Epithelial cell of proximal tubule (primary cell): ENCODE results near the gene AXIN1. TPM values are rescaled to one million over a fixed set of nuclear protein-coding genes. Genes with fewer than 3 reads are reported as not detected.

Experiments used
- DNase-seq: peaks from one replicate; pipeline ENCODE4 v3.0.0-alpha.2; 2011; ENCODE audit warnings: low read depth
- H3K4me3 ChIP-seq: 2 replicates; pipeline ENCODE4 v1.5.1; 2011; ENCODE audit warnings: low read depth, mild to moderate bottlenecking, low read length
- total RNA-seq: library from RNA; depleted of rRNA; stranded (reverse); fragments of >200 nt; gene quantifications from 2 replicates; pipeline ENCODE4 v1.2.3, GENCODE V29; 2015
- TF ChIP-seq, protein P1 (sequence below): conservative IDR thresholded peaks from 2 replicates; pipeline ENCODE4 v1.5.1; 2012; ENCODE audit warnings: low read depth, mild to moderate bottlenecking, low read length

AXIN1 gene
- total RNA-seq, 1 donor from 2014 or later = 36.0 TPM

DNA sequence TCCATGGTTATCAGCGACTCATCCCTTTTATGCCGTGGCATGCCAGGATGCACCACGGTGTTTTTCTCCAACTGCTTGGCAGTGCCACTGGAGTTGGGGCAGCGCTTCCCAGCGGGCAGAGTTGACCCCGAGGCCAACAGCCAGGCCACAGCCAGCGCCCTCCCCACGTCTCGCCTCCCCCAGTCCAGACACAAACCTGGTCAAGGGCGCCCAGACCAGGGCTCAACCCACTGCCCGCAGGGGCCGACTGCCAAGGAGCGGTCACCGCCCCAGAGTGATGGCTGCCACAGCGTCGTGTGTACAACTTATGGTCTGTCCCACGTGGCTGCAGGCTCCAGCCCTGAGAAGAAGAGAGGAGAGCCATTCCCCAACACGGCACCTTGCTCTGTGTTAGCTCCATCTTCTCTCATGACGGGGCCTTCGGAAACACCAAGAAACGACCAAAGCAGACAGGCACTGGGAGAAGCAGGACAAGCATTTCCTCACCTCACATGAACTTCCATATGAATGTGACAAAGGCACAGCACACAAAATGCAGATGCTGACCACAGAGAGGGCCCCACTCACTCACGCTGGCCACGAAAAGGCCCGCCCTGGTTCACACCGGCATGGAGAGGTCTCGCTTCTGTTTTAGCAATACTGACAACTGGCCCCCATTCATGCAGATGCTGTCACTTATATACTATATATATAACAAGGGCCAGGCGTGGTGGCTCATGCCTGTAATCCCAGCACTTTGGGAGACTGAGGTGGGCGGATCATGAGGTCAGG, 27.0 kb downstream of the AXIN1 start:
- no peak overlapping the region for H3K4me3 ChIP-seq
- TF ChIP-seq, protein P1, sequence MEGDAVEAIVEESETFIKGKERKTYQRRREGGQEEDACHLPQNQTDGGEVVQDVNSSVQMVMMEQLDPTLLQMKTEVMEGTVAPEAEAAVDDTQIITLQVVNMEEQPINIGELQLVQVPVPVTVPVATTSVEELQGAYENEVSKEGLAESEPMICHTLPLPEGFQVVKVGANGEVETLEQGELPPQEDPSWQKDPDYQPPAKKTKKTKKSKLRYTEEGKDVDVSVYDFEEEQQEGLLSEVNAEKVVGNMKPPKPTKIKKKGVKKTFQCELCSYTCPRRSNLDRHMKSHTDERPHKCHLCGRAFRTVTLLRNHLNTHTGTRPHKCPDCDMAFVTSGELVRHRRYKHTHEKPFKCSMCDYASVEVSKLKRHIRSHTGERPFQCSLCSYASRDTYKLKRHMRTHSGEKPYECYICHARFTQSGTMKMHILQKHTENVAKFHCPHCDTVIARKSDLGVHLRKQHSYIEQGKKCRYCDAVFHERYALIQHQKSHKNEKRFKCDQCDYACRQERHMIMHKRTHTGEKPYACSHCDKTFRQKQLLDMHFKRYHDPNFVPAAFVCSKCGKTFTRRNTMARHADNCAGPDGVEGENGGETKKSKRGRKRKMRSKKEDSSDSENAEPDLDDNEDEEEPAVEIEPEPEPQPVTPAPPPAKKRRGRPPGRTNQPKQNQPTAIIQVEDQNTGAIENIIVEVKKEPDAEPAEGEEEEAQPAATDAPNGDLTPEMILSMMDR = no peak

DNA sequence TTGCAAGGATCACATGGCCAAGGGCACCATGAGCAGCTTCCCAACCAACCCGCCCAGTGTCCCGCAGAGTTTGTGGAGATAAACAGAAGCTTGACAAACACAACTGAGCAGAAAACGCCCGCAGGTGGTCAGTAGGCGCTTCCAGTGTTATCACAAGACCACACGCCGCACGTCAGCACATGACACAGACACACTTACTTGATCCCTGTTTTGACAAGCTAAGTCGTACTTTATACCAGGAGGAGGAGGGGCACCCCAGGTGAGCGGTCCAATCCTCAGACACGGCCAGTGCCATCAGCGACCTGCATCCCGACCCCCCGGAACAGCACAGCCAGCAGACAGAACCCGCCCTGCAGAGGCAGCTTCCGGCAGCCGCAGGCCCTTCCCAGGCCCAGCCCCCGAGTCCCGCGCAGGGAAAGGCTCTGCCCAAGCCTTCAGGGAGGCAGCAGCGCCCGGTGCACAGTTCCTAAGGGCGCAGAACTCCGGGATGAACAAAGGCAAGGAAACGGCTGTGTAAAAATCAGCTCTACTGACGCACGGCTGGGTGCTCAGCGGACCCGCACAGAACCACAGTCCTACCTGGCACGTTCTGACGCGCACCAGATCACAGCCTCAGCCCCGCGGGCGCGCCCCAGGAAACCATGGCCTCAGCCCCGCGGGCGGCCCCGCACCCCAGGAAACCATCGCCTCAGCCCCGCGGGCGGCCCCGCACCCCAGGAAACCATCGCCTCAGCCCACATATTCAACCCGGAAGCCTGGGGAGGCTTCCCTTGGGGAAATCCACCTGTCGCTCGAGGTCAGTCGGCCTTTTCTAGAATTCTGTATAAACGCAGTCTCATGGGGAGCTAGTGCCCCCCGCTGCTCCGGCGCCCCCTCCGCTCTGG, 27.8 kb downstream of the AXIN1 start:
- H3K4me3 ChIP-seq = no peak overlapping the region
- TF ChIP-seq, protein P1 = no peak
- DNase-seq = no peak

More for the DNA sequence above, 27.0 kb downstream of the AXIN1 start:
- DNase-seq = no peak

DNA sequence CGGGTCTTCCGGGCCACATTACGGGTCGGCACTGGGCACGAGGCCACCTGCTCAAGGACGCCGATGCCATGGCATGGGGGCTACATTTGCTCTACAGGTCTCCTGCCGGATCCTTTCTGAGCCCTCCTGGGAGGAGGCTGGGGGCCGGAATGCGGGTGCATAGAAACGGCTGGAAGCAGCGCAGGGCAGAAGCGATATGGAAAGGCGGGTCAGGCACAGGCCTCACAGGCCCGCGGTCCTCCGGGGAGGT, 28.4 kb downstream of the AXIN1 start:
- TF ChIP-seq, protein P1 = no peak
- H3K4me3 ChIP-seq = no peak overlapping the region
- no peak for DNase-seq

DNA sequence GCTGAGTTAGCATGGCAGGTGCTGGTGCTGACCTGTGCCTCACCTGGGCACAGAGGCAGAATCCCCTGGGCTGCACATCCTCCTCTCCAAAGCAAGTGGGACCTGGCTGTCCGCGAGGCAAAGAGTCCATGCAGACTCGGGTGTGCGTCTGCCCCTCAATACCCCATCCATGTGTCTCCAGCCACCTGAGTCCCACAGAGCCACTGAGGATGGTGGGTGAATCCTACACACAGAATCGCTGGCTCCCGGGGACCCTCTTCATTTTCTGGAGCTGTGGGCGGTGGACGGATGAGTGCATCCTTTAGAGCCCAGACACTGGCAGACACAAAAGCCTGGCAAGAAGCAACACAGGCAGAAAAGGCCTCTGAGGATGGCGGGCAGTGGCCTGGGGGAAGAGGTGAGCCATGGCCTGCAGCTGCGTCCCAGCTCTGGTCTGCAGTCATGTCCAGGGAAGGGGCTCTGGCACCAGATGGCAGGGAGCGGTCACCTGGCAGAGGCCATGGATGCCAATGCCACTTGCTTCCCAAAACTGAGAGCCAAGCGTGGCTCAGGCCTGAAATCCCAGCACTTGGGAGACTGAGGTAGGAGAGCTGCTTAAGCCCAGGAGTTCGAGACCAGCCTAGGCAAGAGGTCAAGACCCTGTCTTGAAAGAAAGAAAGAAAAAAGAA, 29.9 kb downstream of the AXIN1 start:
- DNase-seq = no peak
- TF ChIP-seq, protein P1 = no peak
- no peak overlapping the region for H3K4me3 ChIP-seq

DNA sequence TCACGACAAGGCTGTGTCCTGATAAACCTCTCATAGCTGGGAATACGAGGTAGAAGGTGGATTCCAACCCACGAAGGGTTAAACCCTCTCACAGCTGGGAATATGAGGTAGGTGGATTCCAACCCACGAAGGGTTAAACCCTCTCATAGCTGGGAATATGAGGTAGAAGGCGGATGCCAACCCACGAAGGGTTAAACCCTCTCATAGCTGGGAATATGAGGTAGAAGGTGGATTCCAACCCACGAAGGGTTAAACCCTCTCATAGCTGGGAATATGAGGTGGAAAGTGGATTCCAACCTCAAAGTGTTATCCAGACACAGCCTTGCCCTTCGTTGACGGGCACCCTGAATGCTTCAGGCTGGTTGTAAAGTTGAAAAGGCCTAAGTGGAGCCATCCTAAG, 31.0 kb downstream of the AXIN1 start:
- DNase-seq = no peak
- H3K4me3 ChIP-seq = no peak overlapping the region
- TF ChIP-seq, protein P1 = no peak

DNA sequence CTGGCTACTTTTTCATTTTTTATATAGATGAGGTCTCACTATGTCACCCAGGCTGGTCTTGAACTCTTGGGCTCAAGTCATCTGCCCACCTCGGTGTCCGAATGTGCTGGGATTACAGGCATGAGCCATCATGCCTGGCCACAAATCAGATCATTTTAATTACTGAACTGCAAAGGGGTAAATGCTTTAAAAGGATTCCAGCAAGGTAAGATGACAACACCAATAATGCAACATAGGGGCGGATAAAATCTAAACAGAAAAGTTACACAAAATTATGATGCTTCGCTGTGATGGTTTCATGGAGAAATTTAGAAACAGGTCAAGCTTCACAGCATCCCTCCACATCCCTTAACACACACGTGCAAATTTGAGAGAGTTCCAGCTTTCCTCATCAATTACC, 32.3 kb downstream of the AXIN1 start:
- DNase-seq = no peak
- TF ChIP-seq, protein P1 = no peak
- no peak overlapping the region for H3K4me3 ChIP-seq
